Colonic mucosa (tissue), 4 donors: ENCODE measurements around the gene UPF1. TPM values are rescaled to one million over a fixed set of nuclear protein-coding genes. Genes with fewer than 3 reads are reported as not detected.

Source experiments
- DNase-seq: peaks from one replicate; pipeline ENCODE4 v3.0.0-alpha.2; 2020
- H3K27ac ChIP-seq: fragments of 200-600 bp; one replicate; pipeline ENCODE4 v1.8.0; 2021
- H3K27me3 ChIP-seq: fragments of 200-600 bp; one replicate; pipeline ENCODE4 v1.8.0; 2021
- H3K36me3 ChIP-seq: fragments of 200-600 bp; one replicate; pipeline ENCODE4 v1.8.0; 2021
- H3K4me1 ChIP-seq: fragments of 200-600 bp; one replicate; pipeline ENCODE4 v1.8.0; 2021; ENCODE audit warnings: mild to moderate bottlenecking
- H3K4me3 ChIP-seq: fragments of 200-600 bp; one replicate; pipeline ENCODE4 v1.8.0; 2021
- H3K9ac ChIP-seq, 2 donors: one replicate each; pipeline ENCODE4 v1.7.0; 2013; ENCODE audit warnings: control low read depth in 2 of 2, low read depth in 2 of 2, low read length in 2 of 2
- H3K9me3 ChIP-seq: fragments of 200-600 bp; one replicate; pipeline ENCODE4 v1.8.0; 2021
- CTCF ChIP-seq: fragments of 200-600 bp; IDR thresholded peaks from one replicate; pipeline ENCODE4 v1.8.0; 2022; ENCODE audit warnings: antibody characterized with exemption, mild to moderate bottlenecking
- intact Hi-C: fragments of 100-400 bp; cut with DNase I; formaldehyde crosslinking; loops from one replicate; pipeline ENCODE4 v1.14.1; 2022
- total RNA-seq, 2 donors: library from RNA; stranded (reverse); fragmentation: NEBNext Ultra II Directional in 1 of 2; extraction: Animal tissue kit (Norgen Biotek cat#: 25700) in 1 of 2; gene quantifications; one replicate each; pipeline ENCODE4 v1.2.1, GENCODE V29; 2021
- donor health status: healthy.
- donor health status: DM: no; HTN: no; CAD: no.
- donor health status: DM: no; HTN: no; CAD: no.

Gene UPF1
- total RNA-seq, 2 donors from 2014 or later = 77.5 to 113 TPM

GRCh38 chr19:18817574-18817973 lies 14.2 kb upstream of the UPF1 start:
- no peaks in the 10 kb centered on the region for H3K27me3 ChIP-seq

GRCh38 chr19:18828786-18829185 lies 3.0 kb upstream of the UPF1 start:
- H3K4me1 ChIP-seq = no peaks in the 10 kb centered on the region
- H3K36me3 ChIP-seq = no peaks in the 10 kb centered on the region
- no peak overlapping the region for H3K9ac ChIP-seq
- no peaks in the 10 kb centered on the region for H3K9me3 ChIP-seq
- no peak for DNase-seq
- no peak overlapping the region for H3K4me3 ChIP-seq
- TF ChIP-seq CTCF = no peak
- H3K27ac ChIP-seq = no peak overlapping the region
- intact Hi-C loops = no loop called here
- H3K27me3 ChIP-seq = no peaks in the 10 kb centered on the region

More at GRCh38 chr19:18817574-18817973, 14.2 kb upstream of the UPF1 start:
- Histone ChIP-seq H3K4me3 (no peak overlapping the region), H3K9ac (no peak overlapping the region), H3K9me3 (no peaks in the 10 kb centered on the region), H3K36me3 (no peaks in the 10 kb centered on the region), H3K27ac (no peak overlapping the region), H3K4me1 (no peaks in the 10 kb centered on the region)
- intact Hi-C loops = no loop called here
- TF ChIP-seq CTCF = no peak
- DNase-seq = no peak

- Histone ChIP-seq H3K27me3 (no peaks in the 10 kb centered on the region), H3K27ac (no peak overlapping the region), H3K4me1 (no peaks in the 10 kb centered on the region), H3K9ac (no peak overlapping the region), H3K4me3 (no peak overlapping the region), H3K36me3 (no peaks in the 10 kb centered on the region), H3K9me3 (no peaks in the 10 kb centered on the region)
- no peak for DNase-seq
- TF ChIP-seq CTCF = no peak
- intact Hi-C loops = no loop called here
These were observed 1.3 kb upstream of the UPF1 start for GRCh38 chr19:18830488-18830887.

- intact Hi-C loops = no loop called here
- Histone ChIP-seq H3K4me1 (peaks cover 3% of the 10 kb centered on the region), H3K9ac (peak overlapping the region; percentile 99), H3K9me3 (no peaks in the 10 kb centered on the region), H3K4me3 (peak overlapping the region; percentile 90), H3K27ac (peak overlapping the region; percentile 86), H3K36me3 (no peaks in the 10 kb centered on the region), H3K27me3 (no peaks in the 10 kb centered on the region)
- no peak for TF ChIP-seq CTCF
- DNase-seq = peak; percentile 40
These were observed 764 bp downstream of the UPF1 start for GRCh38 chr19:18832306-18833140.

DNA sequence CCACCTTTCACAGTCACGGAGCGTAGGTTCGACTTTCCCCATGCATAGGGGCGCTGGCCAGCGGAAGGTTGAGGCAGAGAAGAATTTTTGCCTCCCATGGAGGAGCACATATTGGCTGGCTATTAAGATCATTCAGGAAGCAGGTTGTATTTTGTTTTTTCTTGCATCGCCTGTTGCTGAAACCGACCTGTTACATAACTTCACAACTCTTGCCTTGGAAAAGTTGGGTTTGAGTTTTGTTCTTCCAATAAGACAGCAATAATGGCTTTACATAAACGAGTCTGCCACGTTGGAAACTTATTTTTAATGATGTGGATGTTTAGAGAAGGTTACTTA lies 1.4 kb downstream of the UPF1 start:
- TF ChIP-seq CTCF = no peak
- no peak for DNase-seq
- Histone ChIP-seq H3K36me3 (no peaks in the 10 kb centered on the region), H3K9me3 (no peaks in the 10 kb centered on the region), H3K27me3 (no peaks in the 10 kb centered on the region), H3K9ac (peak overlapping the region; percentile 99), H3K4me3 (peak overlapping the region; percentile 90), H3K4me1 (peaks cover 3% of the 10 kb centered on the region), H3K27ac (peak overlapping the region; percentile 69)
- intact Hi-C loops = no loop called here
